Esophagus squamous epithelium (tissue), 5 donors: ENCODE data around the gene MEFV. TPM values are rescaled to one million over a fixed set of nuclear protein-coding genes. Genes with fewer than 3 reads are reported as not detected.
"Not testable (repeated sequence)": the region's sequence is repeated elsewhere in the genome, so short reads cannot be mapped to it uniquely, and the experiment has no call there.

Experiments used
- DNase-seq: peaks from one replicate; lab custom pipeline; 2025; lab: John Stamatoyannopoulos, UW
- H3K27ac ChIP-seq, 4 donors: fragments of 200-600 bp; sonication (generic); one replicate each; pipeline ENCODE4 v1.5.1; 2016 to 2019; ENCODE audit warnings: mild to moderate bottlenecking in 1 of 4
- H3K27me3 ChIP-seq, 4 donors: fragments of 200-600 bp; sonication (generic); 1 replicate in 3 of 4; 2 replicates in 1 of 4; pipeline versions ENCODE4 v1.5.1 to v1.6.0; 2017 to 2021; ENCODE audit warnings: antibody characterized with exemption in 1 of 4
- H3K36me3 ChIP-seq, 3 donors: fragments of 200-600 bp; sonication (generic); one replicate each; pipeline ENCODE4 v1.5.1; 2016 to 2019
- H3K4me1 ChIP-seq, 3 donors: fragments of 200-600 bp; sonication (generic); one replicate each; pipeline ENCODE4 v1.5.1; 2017 to 2019
- H3K4me3 ChIP-seq, 4 donors: fragments of 200-600 bp; sonication (generic); 1 replicate in 3 of 4; 2 replicates in 1 of 4; pipeline ENCODE4 v1.5.1; 2016 to 2019; ENCODE audit warnings: mild to moderate bottlenecking in 2 of 4, moderate library complexity in 1 of 4
- H3K9me3 ChIP-seq, 3 donors: fragments of 200-600 bp; sonication (generic); one replicate each; pipeline ENCODE4 v1.5.1; 2016 to 2019
- CTCF ChIP-seq, 6 experiments: fragments of 450-650 bp in 4 of 6; fragments of 200-600 bp in 2 of 6; sonication (generic) in 2 of 6; IDR thresholded peaks; one replicate each; pipeline ENCODE4 v1.5.1; 2016 to 2019; ENCODE audit warnings: antibody characterized with exemption in 6 of 6, mild to moderate bottlenecking in 4 of 6, moderate library complexity in 4 of 6
- POLR2A ChIP-seq, 4 donors: fragments of 450-650 bp; IDR thresholded peaks; one replicate each; pipeline ENCODE4 v1.6.1; 2017; ENCODE audit warnings: antibody characterized with exemption in 4 of 4, mild to moderate bottlenecking in 4 of 4, moderate library complexity in 3 of 4
- WGBS, 2 donors: methylation state at CpG; one replicate each; pipeline ENCODE4 v1.1.5; 2018; 5-methylcytosine and 5-hydroxymethylcytosine counted together
- intact Hi-C: fragments of 100-400 bp; cut with DNase I; formaldehyde crosslinking; loops from one replicate; pipeline ENCODE4 v1.15.0; 2022
- total RNA-seq, 4 donors: library from RNA; depleted of rRNA; stranded (reverse); fragments of >200 nt; gene quantifications; one replicate each; pipeline ENCODE4 v1.1.0, GENCODE V29; 2016
- donor health status: DM: yes; HTN: yes; CAD: no.

MEFV gene
- total RNA-seq, 4 donors from 2014 or later: 0.38 to 2.8 (median 1.5) TPM

GRCh38 chr16:3198334-3199072, 57.9 kb downstream of the MEFV start:
- TF ChIP-seq POLR2A (IDR thresholded peaks at IDR 0.05) (no peak), CTCF (IDR thresholded peaks at IDR 0.05) (no peak)
- H3K27ac ChIP-seq: no peak overlapping the region
- peaks cover 0 to 84% (median 6%) of the 10 kb centered on the region in 4 donors for H3K27me3 ChIP-seq
- no peak overlapping the region for H3K4me3 ChIP-seq
- intact Hi-C loops: no loop called here
- H3K9me3 ChIP-seq: no peaks in the 10 kb centered on the region
- no peaks in the 10 kb centered on the region for H3K4me1 ChIP-seq
- 84% methylated on average over 13 of the region's 13 CpGs for WGBS, 2 donors
- H3K36me3 ChIP-seq: no peaks in the 10 kb centered on the region
- no peak for DNase-seq

GRCh38 chr16:3197694-3198333, 58.6 kb downstream of the MEFV start:
- 50 to 76% methylated on average over 3 of the region's 3 CpGs for WGBS, 2 donors

GRCh38 chr16:3195975-3196374, 60.5 kb downstream of the MEFV start:
- H3K27ac ChIP-seq: no peak overlapping the region
- peaks cover 0 to 93% (median 28%) of the 10 kb centered on the region in 4 donors for H3K27me3 ChIP-seq
- no peak for TF ChIP-seq POLR2A (IDR thresholded peaks at IDR 0.05)
- no peak for TF ChIP-seq CTCF (IDR thresholded peaks at IDR 0.05)
- H3K36me3 ChIP-seq: no peaks in the 10 kb centered on the region
- no peak overlapping the region for H3K4me3 ChIP-seq
- WGBS, 2 donors: 64 to 83% methylated on average over 8 to 9 of the region's 10 CpGs
- intact Hi-C loops: no loop called here
- DNase-seq: no peak
- peaks cover 0 to 7% (median 0%) of the 10 kb centered on the region in 3 donors for H3K9me3 ChIP-seq
- H3K4me1 ChIP-seq: peaks cover 0 to 10% (median 0%) of the 10 kb centered on the region in 3 donors

More at GRCh38 chr16:3197694-3198333, 58.6 kb downstream of the MEFV start:
- peaks cover 0 to 86% (median 11%) of the 10 kb centered on the region in 4 donors for H3K27me3 ChIP-seq
- DNase-seq, H3K4me3 ChIP-seq, H3K36me3 ChIP-seq, H3K27ac ChIP-seq, intact Hi-C loops, H3K9me3 ChIP-seq, H3K4me1 ChIP-seq: not testable (repeated sequence)

GRCh38 chr16:3194792-3195191, 61.6 kb downstream of the MEFV start:
- TF ChIP-seq POLR2A (IDR thresholded peaks at IDR 0.05): no peak
- TF ChIP-seq CTCF (IDR thresholded peaks at IDR 0.05): no peak
- Histone ChIP-seq H3K4me3 (no peak overlapping the region), H3K27me3 (peaks cover 0 to 95% (median 39%) of the 10 kb centered on the region in 4 donors), H3K9me3 (peaks cover 0 to 7% (median 0%) of the 10 kb centered on the region in 3 donors), H3K27ac (no peak overlapping the region), H3K36me3 (no peaks in the 10 kb centered on the region), H3K4me1 (peaks cover 0 to 18% (median 0%) of the 10 kb centered on the region in 3 donors)
- DNase-seq: no peak
- 88 to 92% methylated on average over 2 to 5 of the region's 20 CpGs for WGBS, 2 donors
- intact Hi-C loops: no loop called here

GRCh38 chr16:3193221-3194212, 62.9 kb downstream of the MEFV start:
- Histone ChIP-seq H3K36me3 (no peaks in the 10 kb centered on the region), H3K4me3 (no peak overlapping the region), H3K27ac (no peak overlapping the region), H3K27me3 (peaks cover 6 to 96% (median 52%) of the 10 kb centered on the region in 4 donors), H3K9me3 (peaks cover 0 to 7% (median 0%) of the 10 kb centered on the region in 3 donors), H3K4me1 (peaks cover 10 to 30% (median 11%) of the 10 kb centered on the region in 3 donors)
- intact Hi-C loops: no loop called here
- WGBS, 2 donors: 81 to 84% methylated on average over 32 to 49 of the region's 49 CpGs
- DNase-seq: no peak
- no peak for TF ChIP-seq POLR2A (IDR thresholded peaks at IDR 0.05)
- no peak for TF ChIP-seq CTCF (IDR thresholded peaks at IDR 0.05)
